Transverse colon (tissue), 4 donors: ENCODE results near the gene ACHE. TPM values are rescaled to one million over a fixed set of nuclear protein-coding genes. Genes with fewer than 3 reads are reported as not detected.

ENCODE experiments used
- DNase-seq: peaks from one replicate; pipeline ENCODE4 v3.0.0-alpha.2; 2019
- H3K27ac ChIP-seq, 4 donors: fragments of 200-600 bp; sonication (generic); 2 replicates each; pipeline ENCODE4 v1.5.1; 2016 to 2018; ENCODE audit warnings: inconsistent platforms in 4 of 4
- H3K27me3 ChIP-seq: fragments of 200-600 bp; sonication (generic); 2 replicates; pipeline ENCODE4 v1.5.1; 2017; ENCODE audit warnings: inconsistent platforms
- H3K36me3 ChIP-seq, 4 donors: fragments of 200-600 bp; sonication (generic); 2 replicates each; pipeline ENCODE4 v1.5.1; 2017 to 2019; ENCODE audit warnings: inconsistent platforms in 4 of 4
- H3K4me1 ChIP-seq, 4 donors: fragments of 200-600 bp; sonication (generic); 2 replicates each; pipeline ENCODE4 v1.5.1; 2017 to 2020; ENCODE audit warnings: inconsistent platforms in 4 of 4
- H3K4me3 ChIP-seq, 4 donors: fragments of 200-600 bp; sonication (generic); 1 replicate in 1 of 4; 2 replicates in 3 of 4; pipeline versions ENCODE4 v1.5.1 to v1.6.1; 2017 to 2019; ENCODE audit warnings: inconsistent platforms in 4 of 4
- H3K9me3 ChIP-seq, 2 donors: fragments of 200-600 bp; sonication (generic); 2 replicates each; pipeline ENCODE4 v1.5.1; 2017 to 2019; ENCODE audit warnings: inconsistent platforms in 2 of 2
- EP300 ChIP-seq: sonication (generic); formaldehyde crosslinking; IDR thresholded peaks from one replicate; pipeline ENCODE4 v1.6.1; 2017; ENCODE audit warnings: antibody characterized with exemption, low read depth
- POLR2A ChIP-seq: fragments of 450-650 bp; IDR thresholded peaks from one replicate; pipeline ENCODE4 v1.6.1; 2016; ENCODE audit warnings: antibody characterized with exemption, mild to moderate bottlenecking, moderate library complexity
- POLR2AphosphoS5 ChIP-seq, 3 donors: sonication (generic); formaldehyde crosslinking; IDR thresholded peaks; one replicate each; pipeline ENCODE4 v1.6.1; 2016; ENCODE audit warnings: antibody characterized with exemption in 3 of 3
- WGBS, 2 donors: methylation state at CpG; one replicate each; pipeline ENCODE4 v1.1.5; 2018; ENCODE audit warnings: low coverage in 1 of 2; 5-methylcytosine and 5-hydroxymethylcytosine counted together
- in situ Hi-C, 4 donors: fragments of 200-750 bp; cut with MboI; loops; one replicate each; pipeline versions ENCODE4 v1.15.0 to v1.15.1; 2017; ENCODE audit warnings: low sequenced_read_pairs in 3 of 4, low pct_ligation_motif_present in 1 of 4, low pct_unique_long_range_greater_than_20kb in 1 of 4
- intact Hi-C: fragments of 100-400 bp; cut with DNase I; formaldehyde crosslinking; loops from one replicate; pipeline ENCODE4 v1.15.1; 2023; ENCODE audit warnings: low total_unique reads
- total RNA-seq, 4 donors: library from RNA; depleted of rRNA; stranded (reverse); fragments of >200 nt; gene quantifications; one replicate each; pipeline ENCODE4 v1.1.0, GENCODE V29; 2016
- TF ChIP-seq, protein P1 (sequence below), 5 experiments: fragments of 200-600 bp in 3 of 5; fragments of 450-650 bp in 2 of 5; sonication (generic) in 3 of 5; IDR thresholded peaks; 1 replicate in 2 of 5; 2 replicates in 3 of 5; pipeline ENCODE4 v1.5.1; 2016 to 2017; ENCODE audit warnings: antibody characterized with exemption in 5 of 5, inconsistent platforms in 3 of 5, mild to moderate bottlenecking in 2 of 5, moderate library complexity in 1 of 5

The ACHE gene
- total RNA-seq, 4 donors from 2014 or later, result 3.8 to 29.9 (median 14.3) TPM

DNA sequence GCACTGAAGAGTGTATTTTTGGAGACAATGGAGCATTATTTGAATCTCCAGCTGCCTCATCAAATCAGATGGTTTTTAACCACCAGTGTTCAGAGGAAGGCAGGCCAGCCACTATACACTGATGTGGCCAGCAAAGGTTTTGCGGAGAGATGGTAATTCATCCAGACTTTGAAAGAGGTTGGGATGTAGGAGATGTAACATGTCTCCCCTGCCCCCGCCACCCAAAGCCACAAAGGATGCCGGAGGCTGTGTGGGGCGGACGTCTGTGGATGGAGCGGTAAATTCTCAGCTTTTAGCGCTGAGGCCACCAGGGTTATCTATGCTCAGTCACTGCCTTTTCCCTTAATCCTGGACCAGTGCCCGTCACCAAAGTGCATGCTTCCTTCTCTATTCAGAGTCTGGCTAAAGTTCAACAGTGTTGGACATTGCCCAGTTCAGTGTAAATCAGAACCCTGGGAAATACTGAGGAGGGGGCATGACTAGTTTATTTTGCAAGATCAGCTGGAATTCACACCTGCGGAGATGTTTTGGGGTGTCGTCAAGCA, 32.2 kb downstream of the ACHE start:
- H3K36me3 ChIP-seq, result no peaks in the 10 kb centered on the region
- no peaks in the 10 kb centered on the region for H3K27me3 ChIP-seq
- H3K9me3 ChIP-seq, result no peaks in the 10 kb centered on the region
- H3K27ac ChIP-seq, result no peak overlapping the region
- H3K4me1 ChIP-seq, result peaks cover 8 to 35% (median 26%) of the 10 kb centered on the region in 4 donors
- 42 to 61% methylated on average over 2 to 10 of the region's 10 CpGs for WGBS, 2 donors
- in situ Hi-C loops, result loop anchor here in 1 of 4 donors (25.0 kb wide), 1 partner anchor 151 kb away; the partner anchor contains the start of genes EPO and POP7
- H3K4me3 ChIP-seq, result no peak overlapping the region
- no peak for DNase-seq
- no peak for TF ChIP-seq POLR2A
- TF ChIP-seq EP300, result no peak
- TF ChIP-seq, protein P1, sequence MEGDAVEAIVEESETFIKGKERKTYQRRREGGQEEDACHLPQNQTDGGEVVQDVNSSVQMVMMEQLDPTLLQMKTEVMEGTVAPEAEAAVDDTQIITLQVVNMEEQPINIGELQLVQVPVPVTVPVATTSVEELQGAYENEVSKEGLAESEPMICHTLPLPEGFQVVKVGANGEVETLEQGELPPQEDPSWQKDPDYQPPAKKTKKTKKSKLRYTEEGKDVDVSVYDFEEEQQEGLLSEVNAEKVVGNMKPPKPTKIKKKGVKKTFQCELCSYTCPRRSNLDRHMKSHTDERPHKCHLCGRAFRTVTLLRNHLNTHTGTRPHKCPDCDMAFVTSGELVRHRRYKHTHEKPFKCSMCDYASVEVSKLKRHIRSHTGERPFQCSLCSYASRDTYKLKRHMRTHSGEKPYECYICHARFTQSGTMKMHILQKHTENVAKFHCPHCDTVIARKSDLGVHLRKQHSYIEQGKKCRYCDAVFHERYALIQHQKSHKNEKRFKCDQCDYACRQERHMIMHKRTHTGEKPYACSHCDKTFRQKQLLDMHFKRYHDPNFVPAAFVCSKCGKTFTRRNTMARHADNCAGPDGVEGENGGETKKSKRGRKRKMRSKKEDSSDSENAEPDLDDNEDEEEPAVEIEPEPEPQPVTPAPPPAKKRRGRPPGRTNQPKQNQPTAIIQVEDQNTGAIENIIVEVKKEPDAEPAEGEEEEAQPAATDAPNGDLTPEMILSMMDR (IDR thresholded peaks at IDR 0.05), result no peak
- TF ChIP-seq POLR2AphosphoS5 (IDR thresholded peaks at IDR 0.05), result no peak
- intact Hi-C loops, result no loop called here

DNA sequence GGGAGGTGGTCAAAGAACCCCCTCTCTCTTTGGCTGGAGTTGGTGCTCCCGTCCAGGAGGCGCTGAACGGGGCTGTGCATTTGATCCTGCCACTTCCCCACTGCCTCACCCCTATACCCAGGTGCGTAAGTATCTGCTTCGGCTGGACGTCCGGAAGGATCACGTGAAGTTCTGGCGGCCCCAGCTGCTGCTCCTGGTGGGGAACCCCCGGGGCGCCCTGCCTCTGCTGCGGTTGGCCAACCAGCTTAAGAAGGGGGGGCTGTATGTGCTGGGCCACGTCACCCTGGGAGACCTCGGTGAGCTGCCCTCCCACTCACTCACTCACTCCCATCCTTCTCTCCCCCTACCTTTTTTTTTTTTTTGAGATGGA, 34.1 kb downstream of the ACHE start:
- H3K27ac ChIP-seq, result no peak overlapping the region
- WGBS, 2 donors, result 96% methylated on average over 13 of the region's 14 CpGs; no CpG with 5 or more reads in 1 of the 2 donors
- no peaks in the 10 kb centered on the region for H3K27me3 ChIP-seq
- peaks cover 4 to 17% (median 11%) of the 10 kb centered on the region in 4 donors for H3K4me1 ChIP-seq
- in situ Hi-C loops, result loop anchor here in 1 of 4 donors (25.0 kb wide), 1 partner anchor 149 kb away; the partner anchor contains the start of genes EPO and POP7
- no peaks in the 10 kb centered on the region for H3K9me3 ChIP-seq
- TF ChIP-seq POLR2A (no peak), EP300 (no peak), POLR2AphosphoS5 (IDR thresholded peaks at IDR 0.05) (no peak)
- TF ChIP-seq, protein P1 (IDR thresholded peaks at IDR 0.05), result no peak
- H3K36me3 ChIP-seq, result no peaks in the 10 kb centered on the region
- DNase-seq, result no peak
- intact Hi-C loops, result no loop called here
- no peak overlapping the region for H3K4me3 ChIP-seq

DNA sequence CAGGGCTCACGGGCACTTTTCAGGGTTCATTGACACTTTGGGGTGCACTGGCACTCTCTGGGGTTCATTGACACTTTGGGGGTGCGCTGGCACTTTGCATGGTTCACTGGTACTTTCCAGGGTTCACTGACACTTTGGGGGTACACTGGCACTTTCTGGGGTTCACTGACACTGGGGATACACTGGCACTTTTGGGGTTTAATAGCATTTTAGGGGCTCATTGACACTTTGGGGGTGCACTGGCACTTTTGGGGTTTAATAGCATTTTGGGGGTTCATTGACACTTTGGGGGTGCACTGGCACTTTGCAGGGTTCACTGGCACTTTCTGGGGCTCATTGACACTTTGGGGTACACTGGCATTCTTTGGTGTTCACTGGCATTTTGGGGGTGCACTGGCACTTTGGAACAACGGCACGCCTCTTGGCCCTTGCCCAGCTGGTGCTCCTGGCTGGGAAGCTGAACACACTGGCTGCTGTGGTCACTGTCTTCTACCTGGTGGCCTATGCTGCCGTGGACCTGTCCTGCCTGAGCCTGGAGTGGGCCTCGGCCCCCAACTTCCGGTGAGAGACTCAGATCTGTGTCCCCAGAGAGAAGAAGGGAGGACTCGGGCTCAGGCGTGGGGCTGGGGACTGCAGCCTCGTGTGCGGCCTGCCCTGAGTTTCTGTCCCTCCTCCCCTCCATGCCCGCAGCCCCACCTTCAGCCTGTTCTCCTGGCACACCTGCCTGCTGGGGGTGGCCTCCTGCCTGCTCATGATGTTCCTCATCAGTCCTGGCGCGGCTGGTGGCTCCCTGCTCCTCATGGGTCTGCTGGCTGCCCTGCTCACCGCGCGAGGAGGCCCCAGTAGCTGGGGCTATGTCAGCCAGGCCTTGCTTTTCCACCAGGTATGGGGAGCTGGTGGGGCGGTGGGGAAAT, 34.7 kb downstream of the ACHE start:
- intact Hi-C loops (no loop called here), in situ Hi-C loops (loop anchor here in 1 of 4 donors (25.0 kb wide), 1 partner anchor 149 kb away; the partner anchor contains the start of genes EPO and POP7)
- H3K27me3 ChIP-seq, result no peaks in the 10 kb centered on the region
- no peak overlapping the region for H3K27ac ChIP-seq
- H3K4me1 ChIP-seq, result peaks cover 0 to 10% (median 4%) of the 10 kb centered on the region in 4 donors
- no peak overlapping the region for H3K4me3 ChIP-seq
- H3K9me3 ChIP-seq, result no peaks in the 10 kb centered on the region
- no peak for TF ChIP-seq POLR2A
- no peaks in the 10 kb centered on the region for H3K36me3 ChIP-seq
- WGBS, 2 donors, result 89 to 95% methylated on average over 4 to 18 of the region's 18 CpGs
- no peak for DNase-seq

DNA sequence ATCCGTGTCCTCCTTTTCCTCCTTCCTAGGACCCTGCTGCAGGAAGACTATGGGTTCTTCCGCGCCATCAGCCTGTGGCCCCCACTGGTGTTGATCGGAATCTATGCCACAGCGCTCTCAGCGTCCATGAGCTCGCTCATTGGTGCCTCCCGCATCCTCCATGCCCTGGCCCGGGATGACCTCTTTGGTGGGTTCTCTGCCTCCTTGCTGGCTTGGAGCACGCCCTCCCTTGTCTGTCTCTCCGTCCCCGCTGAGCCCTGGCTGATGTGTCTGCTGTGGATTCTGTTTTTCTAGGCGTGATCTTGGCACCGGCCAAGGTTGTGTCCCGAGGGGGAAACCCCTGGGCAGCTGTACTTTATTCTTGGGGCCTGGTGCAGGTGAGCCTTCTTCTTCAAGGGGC, 35.8 kb downstream of the ACHE start:
- TF ChIP-seq POLR2A, result no peak
- TF ChIP-seq, protein P1 (IDR thresholded peaks at IDR 0.05), result no peak
- no peak for TF ChIP-seq EP300
- no peak for TF ChIP-seq POLR2AphosphoS5 (IDR thresholded peaks at IDR 0.05)
- Histone ChIP-seq H3K9me3 (no peaks in the 10 kb centered on the region), H3K27me3 (no peaks in the 10 kb centered on the region), H3K27ac (no peak overlapping the region), H3K36me3 (no peaks in the 10 kb centered on the region), H3K4me3 (no peak overlapping the region), H3K4me1 (peaks cover 0 to 4% (median 0%) of the 10 kb centered on the region in 4 donors)
- in situ Hi-C loops (loop anchor here in 3 of 4 donors (5.0 to 25.0 kb wide), 3 partner anchors 65 to 158 kb away; partner anchors contain the start of genes EPO (in 1 of the 3) and POP7 (in 1 of the 3)), intact Hi-C loops (loop anchor here (10.0 kb wide), 1 partner anchor 155 kb away; the partner anchor contains the start of gene POP7)
- no peak for DNase-seq
- 82 to 89% methylated on average over 5 to 15 of the region's 15 CpGs for WGBS, 2 donors
